GM19463 (cell line): Measurements from ENCODE around the gene LUC7L2.
"Not testable (repeated sequence)": the region's sequence is repeated elsewhere in the genome, so short reads cannot be mapped to it uniquely, and the experiment has no call there.

ENCODE experiments used
- ATAC-seq: cut with Tn5 transposase; IDR thresholded peaks from one replicate; pipeline ENCODE4 v1.9.1; 2021; ENCODE audit warnings: mild to moderate bottlenecking, moderate library complexity; ENCODE audit not compliant: unreplicated experiment

Gene LUC7L2

GRCh38 chr7:139354729-139355128 lies 5.0 kb upstream of the LUC7L2 start:
- ATAC-seq: no peak

DNA sequence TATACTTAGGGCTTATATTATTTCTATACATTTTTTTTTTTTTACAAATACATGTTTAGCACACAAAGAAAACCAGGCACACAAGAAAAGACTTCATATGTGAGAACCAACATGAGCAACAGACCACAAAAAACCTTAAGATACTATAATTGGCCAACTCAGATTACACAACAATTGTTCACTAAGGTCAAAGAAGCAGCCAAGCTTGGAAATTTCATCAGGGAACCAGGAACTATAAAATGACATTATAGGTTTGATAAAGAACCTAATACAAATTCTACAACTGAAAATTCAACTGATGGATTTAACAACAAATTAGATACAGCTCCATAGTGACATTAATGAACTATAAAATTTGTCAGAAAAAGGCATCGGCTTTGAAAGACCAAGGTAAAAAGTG lies 4.4 kb upstream of the LUC7L2 start:
- no peak for ATAC-seq

- ATAC-seq: not testable (repeated sequence)
Observed at GRCh38 chr7:139357729-139358506, 1.8 kb upstream of the LUC7L2 start.

- ATAC-seq: peak; percentile 9
Observed at GRCh38 chr7:139358541-139359365, 941 bp upstream of the LUC7L2 start.

DNA sequence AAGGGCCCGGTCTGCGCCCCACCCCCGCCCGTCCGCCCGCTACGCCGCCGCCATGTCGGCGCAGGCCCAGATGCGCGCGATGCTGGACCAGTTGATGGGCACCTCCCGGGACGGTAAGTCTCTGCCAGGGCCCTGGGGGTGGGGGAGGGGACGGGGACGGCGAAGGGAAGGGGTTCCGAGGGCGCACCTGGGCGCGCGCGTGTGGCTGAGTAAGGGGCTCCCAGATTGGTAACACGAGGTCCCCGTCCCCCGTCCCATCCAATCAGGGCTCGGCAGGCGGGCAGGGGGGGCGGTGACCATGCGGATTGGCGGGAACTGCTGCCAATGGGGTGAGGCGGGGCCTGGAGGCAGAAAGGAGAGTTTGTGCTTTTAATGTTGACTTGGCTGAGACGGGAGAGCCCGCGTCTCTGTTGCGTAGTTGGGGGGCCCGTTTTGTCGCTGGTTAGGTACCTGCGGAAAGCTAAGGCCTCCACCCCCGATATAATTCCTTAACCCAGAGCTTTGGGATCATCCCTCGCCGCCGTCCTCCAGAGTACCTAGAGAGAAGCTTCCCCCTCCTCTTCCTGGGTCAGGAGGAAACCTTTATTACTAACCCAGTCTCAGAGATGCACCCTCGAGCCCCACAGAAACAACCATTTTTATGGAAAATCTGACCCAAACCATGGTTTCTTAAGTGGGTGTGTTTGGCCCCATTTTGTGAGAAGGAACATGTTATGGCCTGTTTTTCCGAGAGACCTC lies 685 bp downstream of the LUC7L2 start:
- peak; percentile 69 for ATAC-seq

GRCh38 chr7:139360948-139361307 lies 1.2 kb downstream of the LUC7L2 start:
- no peak for ATAC-seq

- ATAC-seq: no peak
Observed at GRCh38 chr7:139361523-139361922, 1.8 kb downstream of the LUC7L2 start.

DNA sequence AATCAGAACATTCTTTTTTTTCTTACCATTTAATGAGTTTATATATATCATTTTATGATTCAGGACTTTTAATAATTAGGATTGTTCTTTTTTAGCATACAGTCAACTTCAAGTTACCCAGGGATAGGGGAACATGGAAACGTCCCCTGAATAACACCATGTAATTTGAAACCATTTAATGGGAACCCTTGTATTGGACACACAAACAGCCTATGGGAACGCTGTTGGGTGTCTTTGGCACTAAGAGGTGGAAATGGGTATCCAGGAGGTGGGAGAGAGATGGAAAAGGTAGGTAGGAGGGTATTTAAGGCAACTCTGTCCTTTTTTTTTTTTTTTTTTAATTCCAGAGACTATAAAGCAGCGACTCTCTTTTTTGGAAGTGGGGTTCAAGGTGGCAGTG lies 2.6 kb downstream of the LUC7L2 start:
- ATAC-seq: no peak

DNA sequence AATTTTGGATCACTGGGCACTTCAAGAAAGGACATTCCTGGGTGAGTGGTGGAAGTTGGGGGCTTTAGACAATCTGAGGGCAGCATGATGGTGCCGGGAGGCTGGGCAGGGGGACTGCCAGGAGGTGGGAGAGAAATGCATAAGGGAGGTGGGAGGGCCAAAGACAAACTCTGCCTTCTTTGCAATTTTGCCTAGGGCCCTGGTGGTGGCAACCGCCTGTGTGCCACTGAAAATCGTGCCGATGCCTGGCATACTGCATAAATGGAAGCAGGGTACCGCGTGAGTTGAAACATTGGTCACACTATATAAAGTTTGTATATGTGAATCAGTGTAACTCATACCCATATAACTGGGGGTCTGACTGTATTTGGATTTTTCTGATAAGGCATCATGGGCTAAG lies 3.3 kb downstream of the LUC7L2 start:
- ATAC-seq: no peak

DNA sequence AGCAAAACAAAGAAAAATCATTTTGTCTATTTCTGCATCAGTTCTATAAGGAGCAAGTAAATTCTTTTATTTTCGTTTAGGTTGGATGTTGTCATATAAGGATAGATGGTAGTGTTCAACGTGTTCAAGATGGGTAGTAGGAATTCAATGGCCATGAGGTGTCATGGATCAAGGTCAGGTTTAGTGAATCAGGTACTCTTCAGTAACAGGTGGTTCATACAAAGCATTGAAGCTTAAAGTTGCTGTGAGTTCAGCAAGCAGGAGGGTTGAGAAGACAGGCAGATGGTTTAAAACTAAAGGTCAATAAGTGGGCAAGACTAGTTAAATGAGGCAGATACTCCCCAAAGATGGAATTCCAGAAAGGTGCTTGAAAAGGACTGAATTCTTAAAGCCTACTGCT lies 5.6 kb downstream of the LUC7L2 start:
- no peak for ATAC-seq

GRCh38 chr7:139366400-139366799 lies 6.7 kb downstream of the LUC7L2 start:
- no peak for ATAC-seq

DNA sequence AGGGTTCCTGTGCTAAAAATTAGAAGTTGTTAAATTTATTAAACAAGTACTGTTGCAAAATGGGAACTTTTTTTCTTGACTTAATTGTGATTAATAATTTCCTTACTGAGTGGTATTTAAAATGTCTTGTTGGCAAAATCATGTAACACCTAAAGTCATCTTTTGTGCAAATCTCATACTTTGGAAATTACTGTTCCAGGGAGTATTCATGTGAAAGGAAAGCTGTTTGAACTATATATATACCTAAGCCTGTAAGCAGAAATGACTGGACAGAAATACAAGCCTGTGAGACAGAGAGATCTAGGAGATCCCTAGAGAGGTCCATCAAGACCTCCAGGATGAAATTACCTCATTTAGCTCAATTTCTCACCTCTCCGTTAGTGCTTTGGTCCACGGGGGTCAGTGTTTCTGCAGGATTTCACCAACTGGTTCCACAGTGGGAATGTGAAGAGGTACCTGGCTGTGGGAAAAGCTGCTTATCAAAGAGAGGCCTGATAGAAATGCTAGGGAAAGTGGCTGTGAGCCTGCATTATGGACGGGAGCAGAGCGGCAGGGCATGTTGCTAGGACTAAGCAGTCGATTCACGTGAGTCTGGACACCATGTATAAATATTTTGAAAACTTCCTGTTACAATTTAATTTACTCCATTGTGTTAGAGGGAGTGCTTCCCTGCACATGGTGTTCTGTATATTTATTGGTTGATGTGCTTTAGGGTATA lies 7.9 kb downstream of the LUC7L2 start:
- no peak for ATAC-seq

GRCh38 chr7:139370301-139370942 lies 10.7 kb downstream of the LUC7L2 start:
- no peak for ATAC-seq

DNA sequence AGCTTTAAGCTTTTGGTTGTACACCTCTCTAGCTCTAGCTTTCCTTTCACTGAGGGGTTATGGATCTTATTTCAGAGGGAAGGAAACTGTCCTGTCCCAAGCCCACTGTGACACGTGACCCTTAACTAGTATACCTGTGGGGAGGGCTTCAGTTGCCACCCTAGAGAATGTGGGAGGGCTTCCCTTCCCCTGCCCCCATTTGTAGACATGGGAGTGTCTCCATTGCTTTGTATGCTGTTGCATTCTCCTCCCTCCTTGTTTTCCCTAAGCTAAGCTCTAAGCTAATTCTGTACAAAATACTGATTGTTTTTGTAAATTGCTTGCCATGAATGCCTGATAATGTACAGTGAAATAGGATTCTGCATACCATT lies 11.2 kb downstream of the LUC7L2 start:
- ATAC-seq: no peak

- ATAC-seq: no peak
Observed at GRCh38 chr7:139374246-139374645, 14.6 kb downstream of the LUC7L2 start.

GRCh38 chr7:139382439-139382838 lies 22.7 kb downstream of the LUC7L2 start:
- ATAC-seq: no peak

DNA sequence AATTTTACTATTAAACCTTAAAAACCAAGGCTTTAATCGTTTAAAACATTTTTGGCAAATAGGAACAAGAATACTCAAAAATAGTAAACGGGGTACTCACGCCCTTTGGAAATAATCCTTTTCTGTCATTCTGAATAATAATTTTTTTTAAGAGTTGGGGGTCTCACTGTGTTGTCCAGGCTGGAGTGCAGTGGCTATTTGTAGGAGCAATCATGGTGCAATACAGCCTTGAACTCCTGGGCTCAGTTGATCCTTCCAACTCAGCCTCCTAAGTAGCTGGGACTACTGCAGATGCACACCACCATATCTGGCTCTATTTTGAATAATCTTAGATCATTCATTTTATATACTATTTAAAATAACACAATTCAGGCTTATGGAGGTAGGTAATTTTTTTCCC lies 24.9 kb downstream of the LUC7L2 start:
- ATAC-seq: no peak

DNA sequence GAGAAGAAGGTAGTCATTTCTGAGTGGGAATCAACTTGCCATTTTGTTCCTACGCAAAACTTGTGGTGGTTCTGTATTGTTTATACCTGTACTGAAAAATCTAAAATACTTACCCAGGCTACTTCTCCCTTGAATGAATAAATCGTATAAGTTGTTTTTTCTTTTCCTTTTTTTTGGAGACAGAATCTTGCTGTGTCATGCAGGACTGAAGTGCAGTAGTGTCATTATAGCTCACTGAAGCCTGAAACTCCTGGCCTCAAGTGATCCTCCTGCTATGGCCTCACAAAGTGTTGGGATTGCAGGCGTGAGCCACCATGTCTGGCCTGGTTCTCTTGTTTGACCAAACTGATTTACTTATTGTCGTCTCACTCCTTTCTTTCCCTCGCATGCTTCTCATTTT lies 27.9 kb downstream of the LUC7L2 start:
- ATAC-seq: no peak

GRCh38 chr7:139389091-139389490 lies 29.4 kb downstream of the LUC7L2 start:
- ATAC-seq: no peak

GRCh38 chr7:139389774-139390173 lies 30.1 kb downstream of the LUC7L2 start:
- ATAC-seq: no peak
